H9 (cell line): ENCODE data around the gene SH2D6. TPM values are rescaled to one million over a fixed set of nuclear protein-coding genes. Genes with fewer than 3 reads are reported as not detected.

Source experiments
- DNase-seq: peaks from one replicate; pipeline ENCODE4 v3.0.0-alpha.2; 2017
- H2AFZ ChIP-seq: one replicate; pipeline ENCODE4 v1.6.1; 2013; ENCODE audit warnings: mild to moderate bottlenecking, low read length, control low read depth, moderate library complexity
- H2AK5ac ChIP-seq: 2 replicates; pipeline ENCODE4 v1.6.1; 2013; ENCODE audit warnings: low read length, control low read depth, mixed read lengths; ENCODE audit not compliant: insufficient read length
- H2BK120ac ChIP-seq: one replicate; pipeline ENCODE4 v1.6.1; 2013; ENCODE audit warnings: low read depth, mild to moderate bottlenecking, low read length, control low read depth, inconsistent platforms; ENCODE audit not compliant: poor library complexity, severe bottlenecking
- H2BK12ac ChIP-seq: 2 replicates; pipeline ENCODE4 v1.6.1; 2013; ENCODE audit warnings: low read length, control low read depth, mixed read lengths, low read depth; ENCODE audit not compliant: insufficient read length
- H2BK15ac ChIP-seq: 2 replicates; pipeline ENCODE4 v1.6.1; 2013; ENCODE audit warnings: low read depth, low read length, control low read depth
- H2BK20ac ChIP-seq: one replicate; pipeline ENCODE4 v1.6.1; 2013; ENCODE audit warnings: low read depth, mild to moderate bottlenecking, low read length, control low read depth, inconsistent platforms; ENCODE audit not compliant: poor library complexity, severe bottlenecking
- H2BK5ac ChIP-seq: 2 replicates; pipeline ENCODE4 v1.6.1; 2013; ENCODE audit warnings: low read length, control low read depth, mixed read lengths; ENCODE audit not compliant: insufficient read length
- H3K14ac ChIP-seq: 2 replicates; pipeline ENCODE4 v1.6.1; 2013; ENCODE audit warnings: low read length, control low read depth; ENCODE audit not compliant: insufficient read depth
- H3K18ac ChIP-seq: 2 replicates; pipeline ENCODE4 v1.6.1; 2013; ENCODE audit warnings: low read depth, mild to moderate bottlenecking, mixed read lengths, low read length, control low read depth; ENCODE audit not compliant: insufficient read length
- H3K23ac ChIP-seq: 2 replicates; pipeline ENCODE4 v1.6.1; 2013; ENCODE audit warnings: low read length, control low read depth, mixed read lengths, low read depth; ENCODE audit not compliant: insufficient read length
- H3K23me2 ChIP-seq: 2 replicates; pipeline ENCODE4 v1.6.1; 2013; ENCODE audit warnings: low read depth, mild to moderate bottlenecking, mixed read lengths, low read length, control low read depth; ENCODE audit not compliant: insufficient read length, poor library complexity, severe bottlenecking
- H3K27ac ChIP-seq: 2 replicates; pipeline ENCODE4 v1.5.1; 2013; ENCODE audit warnings: low read length, control low read depth, mixed read lengths, low read depth; ENCODE audit not compliant: insufficient read length
- H3K27me3 ChIP-seq: 2 replicates; pipeline ENCODE4 v1.6.1; 2013; ENCODE audit warnings: low read length, control low read depth, inconsistent platforms; ENCODE audit not compliant: insufficient read depth
- H3K4ac ChIP-seq: 2 replicates; pipeline ENCODE4 v1.6.1; 2013; ENCODE audit warnings: low read depth, mild to moderate bottlenecking, control low read depth, inconsistent platforms, low read length, moderate library complexity
- H3K4me1 ChIP-seq: 2 replicates; pipeline ENCODE4 v1.6.1; 2013; ENCODE audit warnings: low read length, control low read depth, inconsistent platforms; ENCODE audit not compliant: insufficient read depth
- H3K4me2 ChIP-seq: 2 replicates; pipeline ENCODE4 v1.6.1; 2013; ENCODE audit warnings: low read length, control low read depth, mixed read lengths; ENCODE audit not compliant: insufficient read length, insufficient read depth
- H3K56ac ChIP-seq: 2 replicates; pipeline ENCODE4 v1.6.1; 2013; ENCODE audit warnings: low read depth, mild to moderate bottlenecking, mixed read lengths, low read length, control low read depth; ENCODE audit not compliant: insufficient read length
- H3K79me1 ChIP-seq: 2 replicates; pipeline ENCODE4 v1.6.1; 2013; ENCODE audit warnings: low read depth, mild to moderate bottlenecking, moderate library complexity, low read length, control low read depth, inconsistent platforms; ENCODE audit not compliant: insufficient read depth, poor library complexity, severe bottlenecking
- H3K79me2 ChIP-seq: 2 replicates; pipeline ENCODE4 v1.6.1; 2013; ENCODE audit warnings: low read length, control low read depth, inconsistent platforms; ENCODE audit not compliant: insufficient read depth
- H3K9ac ChIP-seq: 2 replicates; pipeline ENCODE4 v1.6.1; 2013; ENCODE audit warnings: low read length, control low read depth, mixed read lengths; ENCODE audit not compliant: insufficient read length; ENCODE audit errors: extremely low read depth
- H3K9me3 ChIP-seq: one replicate; pipeline ENCODE4 v1.6.1; 2013; ENCODE audit warnings: low read depth, low read length, inconsistent platforms; ENCODE audit not compliant: control insufficient read depth
- H3T11ph ChIP-seq: one replicate; pipeline ENCODE4 v1.6.1; 2013; ENCODE audit warnings: mild to moderate bottlenecking, low read length, control low read depth, inconsistent platforms
- H4K20me1 ChIP-seq: one replicate; pipeline ENCODE4 v1.6.1; 2013; ENCODE audit not compliant: control insufficient read depth, insufficient read length, insufficient read depth
- H4K5ac ChIP-seq: 2 replicates; pipeline ENCODE4 v1.6.1; 2013; ENCODE audit warnings: low read depth, mild to moderate bottlenecking, mixed read lengths, low read length, control low read depth; ENCODE audit not compliant: insufficient read length
- H4K8ac ChIP-seq: replicated peaks from 2 replicates; pipeline ENCODE4 v1.6.1; 2013; ENCODE audit warnings: low read length, control low read depth, mixed read lengths, low read depth; ENCODE audit not compliant: insufficient read length
- H4K91ac ChIP-seq: 2 replicates; pipeline ENCODE4 v1.6.1; 2013; ENCODE audit warnings: low read depth, mild to moderate bottlenecking, moderate library complexity, mixed read lengths, low read length, control low read depth; ENCODE audit not compliant: insufficient read length
- H3K27ac Mint-ChIP-seq, 3 experiments: 2 replicates in 2 of 3; 3 replicates in 1 of 3; pipeline ENCODE4 v1.8.0; 2020 to 2021; ENCODE audit warnings: mixed read lengths in 3 of 3, mild to moderate bottlenecking in 1 of 3, moderate library complexity in 1 of 3
- H3K27me3 Mint-ChIP-seq: 2 replicates; pipeline ENCODE4 v1.8.0; 2021; ENCODE audit warnings: low read depth, mild to moderate bottlenecking, moderate library complexity, mixed read lengths
- H3K36me3 Mint-ChIP-seq, 3 experiments: 2 replicates in 2 of 3; 3 replicates in 1 of 3; pipeline ENCODE4 v1.8.0; 2020 to 2021; ENCODE audit warnings: low read depth in 3 of 3, mixed read lengths in 3 of 3; ENCODE audit not compliant: insufficient read depth in 1 of 3
- H3K4me1 Mint-ChIP-seq, 2 experiments: 2 replicates each; pipeline ENCODE4 v1.8.0; 2020; ENCODE audit warnings: mixed read lengths in 2 of 2
- H3K4me3 Mint-ChIP-seq, 2 experiments: 2 replicates in 1 of 2; 3 replicates in 1 of 2; pipeline ENCODE4 v1.8.0; 2020 to 2021; ENCODE audit warnings: mild to moderate bottlenecking in 2 of 2, mixed read lengths in 2 of 2, moderate library complexity in 1 of 2
- H3K9me3 Mint-ChIP-seq, 2 experiments: 2 replicates in 1 of 2; 3 replicates in 1 of 2; pipeline ENCODE4 v1.8.0; 2020; ENCODE audit warnings: mild to moderate bottlenecking in 2 of 2, mixed read lengths in 2 of 2, moderate library complexity in 1 of 2
- CTCF ChIP-seq: fragments of 200-600 bp; sonication (generic); conservative IDR thresholded peaks from 3 replicates; pipeline ENCODE4 v1.8.0; 2021; ENCODE audit warnings: antibody characterized with exemption, mild to moderate bottlenecking
- WGBS: extraction: QIAGEN DNeasy Blood & Tissue Kit; methylation state at CpG from one replicate; pipeline ENCODE4 v1.1.7; 2013; ENCODE audit warnings: missing lambda C conversion rate, low lambda C conversion rate, mixed read lengths; ENCODE audit not compliant: insufficient read length; ENCODE audit errors: extremely low coverage; 5-methylcytosine and 5-hydroxymethylcytosine counted together
- total RNA-seq: library from RNA; stranded (reverse); gene quantifications from 2 replicates; pipeline ENCODE4 v1.2.1, GENCODE V29; 2021

Gene SH2D6
- total RNA-seq, 1 experiment from 2014 or later, result 0.61 TPM

DNA sequence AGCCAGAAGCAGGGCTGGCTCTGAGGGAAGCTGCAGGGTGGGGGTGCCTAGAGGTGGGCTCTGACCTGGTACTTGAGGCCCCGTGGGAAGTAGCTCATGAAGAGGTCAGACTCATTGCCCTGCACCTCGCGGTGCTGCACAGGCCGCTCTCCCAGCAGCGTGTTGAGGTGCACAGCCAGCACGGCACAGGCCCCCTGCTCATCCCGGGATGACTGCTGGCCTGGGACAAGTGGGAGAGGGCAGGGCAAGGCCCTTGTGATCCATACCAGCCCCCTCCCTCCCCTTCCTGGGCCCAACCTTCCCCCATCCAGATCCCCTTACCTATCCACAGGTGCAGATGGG is 17.1 kb upstream of the SH2D6 start:
- Histone ChIP-seq H3K79me2 (no peaks in the 10 kb centered on the region), H3K18ac (no peak overlapping the region), H3T11ph (no peak overlapping the region), H3K23ac (no peak overlapping the region), H4K20me1 (no peaks in the 10 kb centered on the region), H4K91ac (no peak overlapping the region), H4K8ac (no peak overlapping the region), H3K23me2 (no peaks in the 10 kb centered on the region), H2BK120ac (no peak overlapping the region), H3K9ac (no peak overlapping the region), H3K14ac (no peak overlapping the region), H3K4me1 (no peaks in the 10 kb centered on the region; the same call in 1 of the 2 replicates), H3K4ac (no peak overlapping the region), H2AFZ (no peak overlapping the region), H3K27ac (no peak overlapping the region), H2BK12ac (no peak overlapping the region), H3K9me3 (no peaks in the 10 kb centered on the region), H4K5ac (no peak overlapping the region), H3K4me2 (no peak overlapping the region), H2BK5ac (no peak overlapping the region), H2BK15ac (no peak overlapping the region), H2AK5ac (no peak overlapping the region), H3K56ac (no peak overlapping the region), H2BK20ac (no peak overlapping the region), H3K79me1 (no peaks in the 10 kb centered on the region), H3K27me3 (no peaks in the 10 kb centered on the region)
- peaks cover 7 to 10% of the 10 kb centered on the region in 2 experiments for H3K4me1 Mint-ChIP-seq
- no peak for DNase-seq
- H3K9me3 Mint-ChIP-seq, result peaks cover 6 to 14% of the 10 kb centered on the region in 2 experiments; a peak in 4 of 5 replicates
- no peaks in the 10 kb centered on the region for H3K27me3 Mint-ChIP-seq
- WGBS, result no CpG with 5 or more reads among the region's 7 CpGs
- H3K4me3 Mint-ChIP-seq, result no peak overlapping the region
- H3K36me3 Mint-ChIP-seq, result peaks cover 2 to 30% (median 27%) of the 10 kb centered on the region in 3 experiments; a peak in 6 of 7 replicates
- H3K27ac Mint-ChIP-seq, result no peak overlapping the region; a peak in 1 of 7 replicates
- no peak for TF ChIP-seq CTCF
